Measurements from ENCODE around the gene HOMEZ. TPM values are rescaled to one million over a fixed set of nuclear protein-coding genes. Genes with fewer than 3 reads are reported as not detected.
"Not testable (repeated sequence)": the region's sequence is repeated elsewhere in the genome, so short reads cannot be mapped to it uniquely, and the experiment has no call there.

The HOMEZ gene
- total RNA-seq, 1 experiment from 2014 or later: 0.76 TPM

GRCh38 chr14:23252420-23253333 is 33.3 kb downstream of the HOMEZ start:
- H3K4me3 ChIP-seq: no peak overlapping the region
- no peak for DNase-seq
- no peaks in the 10 kb centered on the region for H3K27me3 ChIP-seq
- no peaks in the 10 kb centered on the region for H3K9me3 ChIP-seq
- H3K36me3 ChIP-seq: no peaks in the 10 kb centered on the region

DNA sequence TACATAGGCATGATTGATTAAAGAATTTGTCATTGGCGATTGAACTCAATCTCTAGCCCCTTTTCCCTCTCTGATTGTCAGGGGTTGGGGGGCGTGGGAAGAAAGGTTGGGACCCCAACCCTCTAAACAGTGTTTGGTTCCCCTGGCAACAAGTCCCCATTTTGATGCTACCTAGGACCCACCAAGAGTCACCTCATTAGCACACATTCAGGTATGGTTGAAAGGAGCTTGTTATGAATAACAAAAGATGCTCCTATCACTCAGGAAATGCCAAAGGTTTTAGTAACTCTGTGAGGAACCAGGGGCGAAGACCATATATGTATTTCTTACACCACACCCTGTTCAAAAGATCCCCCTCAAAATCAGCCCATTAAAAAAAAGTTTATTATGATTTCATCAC is 33.9 kb downstream of the HOMEZ start:
- Histone ChIP-seq H3K36me3 (no peaks in the 10 kb centered on the region), H3K9me3 (no peaks in the 10 kb centered on the region), H3K27me3 (no peaks in the 10 kb centered on the region), H3K4me3 (no peak overlapping the region)
- DNase-seq: no peak

- no peaks in the 10 kb centered on the region for H3K9me3 ChIP-seq
- H3K4me3 ChIP-seq: no peak overlapping the region
- no peak for DNase-seq
- H3K36me3 ChIP-seq: no peaks in the 10 kb centered on the region
- H3K27me3 ChIP-seq: no peaks in the 10 kb centered on the region
Observed at GRCh38 chr14:23249824-23250223, 36.1 kb downstream of the HOMEZ start.

GRCh38 chr14:23248601-23249000 is 37.3 kb downstream of the HOMEZ start:
- Histone ChIP-seq H3K36me3 (no peaks in the 10 kb centered on the region), H3K9me3 (no peaks in the 10 kb centered on the region), H3K4me3 (no peak overlapping the region), H3K27me3 (no peaks in the 10 kb centered on the region)
- no peak for DNase-seq

DNA sequence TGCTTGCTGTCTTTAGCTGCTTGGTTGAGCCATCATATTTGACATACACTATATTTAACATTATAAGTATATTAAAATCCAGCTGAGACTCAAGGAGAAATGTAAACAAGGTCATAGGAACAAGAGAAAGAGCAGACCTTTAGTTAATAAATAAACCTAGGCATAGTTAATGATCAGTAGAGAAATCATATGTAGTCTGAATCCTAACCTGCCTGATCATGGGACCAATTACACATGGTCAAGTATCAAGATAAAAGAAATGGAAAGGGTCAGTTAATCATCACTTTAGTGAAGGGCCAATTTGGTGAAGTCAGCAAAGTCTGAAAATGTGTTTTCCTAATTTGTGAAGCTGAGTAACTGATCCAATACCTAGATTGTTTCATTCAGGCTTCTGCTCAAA is 40.6 kb downstream of the HOMEZ start:
- no peaks in the 10 kb centered on the region for H3K9me3 ChIP-seq
- H3K36me3 ChIP-seq: no peaks in the 10 kb centered on the region

GRCh38 chr14:23243066-23243465 is 42.9 kb downstream of the HOMEZ start:
- DNase-seq: no peak
- Histone ChIP-seq H3K36me3 (no peaks in the 10 kb centered on the region), H3K4me3 (no peak overlapping the region), H3K27me3 (no peaks in the 10 kb centered on the region), H3K9me3 (no peaks in the 10 kb centered on the region)

More for the DNA sequence above, 40.6 kb downstream of the HOMEZ start:
- no peak overlapping the region for H3K4me3 ChIP-seq
- DNase-seq: no peak
- no peaks in the 10 kb centered on the region for H3K27me3 ChIP-seq

DNA sequence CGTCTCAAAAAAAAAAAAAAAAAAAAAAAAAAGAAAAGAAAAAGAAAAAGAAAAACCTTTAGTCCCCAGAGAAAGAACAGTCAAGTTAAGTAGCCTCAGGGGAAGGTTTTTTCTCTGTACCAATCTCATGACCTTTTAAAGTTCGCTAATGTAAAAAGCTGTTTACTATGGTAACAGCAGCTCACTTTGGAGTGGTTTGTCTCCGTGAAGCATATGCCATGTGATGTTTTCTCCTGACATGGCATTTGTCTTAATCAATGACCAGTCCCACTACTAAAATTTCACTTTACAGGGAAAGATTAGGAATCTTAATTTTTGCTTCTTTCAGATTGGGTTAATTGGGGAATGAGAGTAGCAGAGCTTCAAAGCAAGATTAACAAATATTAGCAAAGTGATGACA is 43.9 kb downstream of the HOMEZ start:
- DNase-seq: no peak
- no peaks in the 10 kb centered on the region for H3K9me3 ChIP-seq
- no peaks in the 10 kb centered on the region for H3K36me3 ChIP-seq
- no peaks in the 10 kb centered on the region; the same call in 1 of the 2 replicates for H3K27me3 ChIP-seq
- H3K4me3 ChIP-seq: no peak overlapping the region

DNA sequence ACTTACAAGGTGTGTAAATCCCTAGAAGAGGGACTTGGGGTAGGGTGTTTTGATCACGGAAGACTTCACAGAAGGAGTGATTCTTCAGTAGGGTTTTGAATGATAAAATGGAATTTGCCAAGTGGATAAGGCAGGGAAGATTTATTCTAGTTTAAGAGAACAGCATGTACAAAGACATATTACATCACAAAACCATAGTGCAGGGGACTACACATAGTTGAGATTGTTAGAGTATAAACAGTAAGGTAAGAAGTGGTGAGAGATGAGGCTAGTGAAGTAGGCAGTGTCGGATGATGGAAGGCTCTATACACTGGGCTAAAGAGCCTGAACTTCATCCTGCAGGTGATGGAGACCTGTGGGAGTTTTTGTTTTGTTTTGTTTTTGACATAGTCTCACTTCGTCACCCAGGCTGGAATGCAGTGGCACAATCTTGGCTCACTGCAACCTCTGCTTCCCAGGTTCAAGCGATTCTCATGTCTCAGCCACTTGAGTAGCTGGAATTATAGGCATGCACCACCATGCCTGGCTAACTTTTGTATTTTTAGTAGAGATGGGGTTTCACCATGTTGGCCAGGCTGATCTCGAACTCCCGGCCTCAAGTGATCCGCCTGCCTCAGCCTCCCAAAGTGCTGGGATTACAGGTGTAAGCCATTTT is 44.7 kb downstream of the HOMEZ start:
- H3K36me3 ChIP-seq, H3K9me3 ChIP-seq, H3K27me3 ChIP-seq, DNase-seq, H3K4me3 ChIP-seq: not testable (repeated sequence)

GRCh38 chr14:23240661-23241060 is 45.3 kb downstream of the HOMEZ start:
- Histone ChIP-seq H3K36me3 (no peaks in the 10 kb centered on the region), H3K27me3 (peaks cover 3% of the 10 kb centered on the region; the same call in 1 of the 2 replicates), H3K4me3 (no peak overlapping the region), H3K9me3 (no peaks in the 10 kb centered on the region)
- DNase-seq: no peak

DNA sequence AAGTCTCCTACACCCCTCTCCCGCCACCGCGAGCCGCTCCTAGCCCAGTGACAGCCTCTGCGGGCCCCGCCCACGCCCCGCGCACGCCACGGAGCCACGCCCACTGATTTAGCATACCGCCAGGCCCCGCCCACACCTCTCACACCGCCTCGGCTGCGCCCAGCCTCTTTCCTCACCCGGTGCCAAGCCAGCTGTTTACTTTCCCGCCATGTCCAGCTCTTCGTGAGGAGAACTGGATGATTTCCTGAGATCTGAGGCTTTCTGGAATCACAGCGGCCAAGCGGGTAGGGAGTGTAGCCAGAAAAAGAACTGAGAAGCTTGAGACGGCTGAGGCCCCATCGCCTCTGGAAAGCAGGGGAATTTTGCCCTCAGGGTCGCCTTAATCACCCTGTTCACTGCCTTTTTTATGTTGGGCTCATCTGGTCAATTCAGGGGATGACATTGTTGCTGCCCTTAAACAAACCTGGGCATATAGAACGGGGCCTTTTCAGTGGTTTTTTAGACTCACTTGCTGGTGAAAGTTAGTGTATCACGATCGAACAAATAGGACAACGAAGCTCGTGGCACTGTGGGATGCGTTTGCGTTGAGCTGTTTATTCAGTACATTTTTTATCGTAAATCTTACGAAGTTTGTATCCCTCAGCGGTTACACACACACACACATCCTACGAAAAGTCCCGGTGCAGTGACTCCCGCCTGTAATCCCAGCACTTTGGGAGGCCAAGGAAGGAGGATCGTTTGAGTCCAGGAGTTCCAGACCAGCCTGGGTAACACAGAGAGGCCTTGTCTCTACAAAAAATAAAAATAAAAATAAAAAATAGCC is 47.9 kb downstream of the HOMEZ start, which contains the start of gene RNF212B:
Gene RNF212B, plus strand, starts transcription at position 165 of the 823 bp plus-strand sequence. CDS start 2,410 bp downstream, outside the sequence.
- Histone ChIP-seq H3K4me3 (peak within 1 kb of the TSS; percentile 18), H3K9me3 (no peaks in the 10 kb centered on the region), H3K36me3 (no peaks in the 10 kb centered on the region), H3K27me3 (peaks cover 5% of the 10 kb centered on the region; the same call in 1 of the 2 replicates)
- peak; percentile 87 for DNase-seq

DNA sequence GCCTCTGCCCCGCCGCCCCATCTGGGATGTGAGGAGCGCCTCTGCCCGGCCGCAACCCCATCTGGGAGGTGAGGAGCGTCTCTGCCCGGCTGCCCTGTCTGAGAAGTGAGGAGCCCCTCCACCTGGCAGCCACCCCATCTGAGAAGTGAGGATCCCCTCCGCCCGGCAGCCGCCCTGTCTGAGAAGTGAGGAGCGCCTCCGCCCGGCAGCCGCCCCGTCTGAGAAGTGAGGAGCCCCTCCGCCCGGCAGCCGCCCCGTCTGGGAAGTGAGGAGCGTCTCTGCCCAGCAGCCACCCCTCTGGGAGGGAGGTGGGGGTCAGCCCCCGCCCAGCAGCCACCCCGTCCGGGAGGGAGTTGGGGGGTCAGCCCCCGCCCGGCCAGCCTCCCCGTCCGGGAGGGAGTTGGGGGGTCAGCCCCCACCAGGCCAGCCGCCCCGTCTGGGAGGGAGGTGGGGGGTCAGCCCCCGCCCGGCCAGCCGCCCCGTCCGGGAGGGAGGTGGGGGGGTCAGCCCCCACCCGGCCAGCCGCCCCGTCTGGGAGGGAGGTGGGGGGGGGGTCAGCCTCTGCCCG is 53.6 kb downstream of the HOMEZ start:
- not testable (repeated sequence) for H3K9me3 ChIP-seq, H3K36me3 ChIP-seq, H3K27me3 ChIP-seq, H3K4me3 ChIP-seq, DNase-seq

DNA sequence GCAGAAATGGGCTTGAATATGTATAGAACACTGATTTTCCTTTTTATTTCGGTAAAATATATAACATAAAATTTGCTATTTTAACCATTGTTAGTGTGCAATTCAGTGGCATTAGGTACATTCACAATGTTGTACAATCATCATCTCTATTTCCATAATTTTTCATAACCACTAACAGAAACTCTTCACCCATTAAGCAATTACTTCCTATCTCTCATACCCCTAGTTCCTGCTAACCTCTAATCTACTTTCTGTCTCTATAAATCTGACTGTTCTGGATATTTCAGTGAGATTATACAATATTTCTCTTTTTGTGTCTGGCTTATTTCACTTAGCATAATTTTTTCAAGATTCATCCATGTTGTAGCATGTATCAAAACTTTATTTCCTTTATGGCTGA is 57.1 kb downstream of the HOMEZ start:
- Histone ChIP-seq H3K27me3 (no peaks in the 10 kb centered on the region), H3K9me3 (no peaks in the 10 kb centered on the region), H3K36me3 (no peaks in the 10 kb centered on the region), H3K4me3 (no peak overlapping the region)
- DNase-seq: no peak

GRCh38 chr14:23227566-23227965 is 58.4 kb downstream of the HOMEZ start:
- Histone ChIP-seq H3K27me3 (no peaks in the 10 kb centered on the region), H3K36me3 (no peaks in the 10 kb centered on the region), H3K4me3 (no peak overlapping the region), H3K9me3 (no peaks in the 10 kb centered on the region)
- no peak for DNase-seq

- H3K9me3 ChIP-seq, H3K27me3 ChIP-seq, H3K4me3 ChIP-seq, H3K36me3 ChIP-seq, DNase-seq: not testable (repeated sequence)
Observed at GRCh38 chr14:23224958-23225357, 61.0 kb downstream of the HOMEZ start.

All from MG63 (cell line).